SJCRH30 (cell line): Measurements from ENCODE around the gene LPCAT4. TPM values are rescaled to one million over a fixed set of nuclear protein-coding genes. Genes with fewer than 3 reads are reported as not detected.

Experiments used
- DNase-seq, 2 experiments: peaks; one replicate each; pipeline ENCODE4 v3.0.0-alpha.2; 2015 to 2020
- H3K27ac ChIP-seq: fragments of 250-450 bp; sonication (Bioruptor Pico); 2 replicates; pipeline ENCODE4 v1.5.1; 2020; ENCODE audit warnings: mild to moderate bottlenecking, moderate library complexity
- H3K27me3 ChIP-seq: fragments of 250-450 bp; sonication (Bioruptor Pico); 2 replicates; pipeline ENCODE4 v1.5.1; 2020; ENCODE audit warnings: mild to moderate bottlenecking, moderate library complexity
- H3K36me3 ChIP-seq: fragments of 250-450 bp; sonication (Bioruptor Pico); 2 replicates; pipeline ENCODE4 v1.5.1; 2020; ENCODE audit warnings: mild to moderate bottlenecking, moderate library complexity
- H3K4me1 ChIP-seq: fragments of 250-450 bp; sonication (Bioruptor Pico); 2 replicates; pipeline ENCODE4 v1.5.1; 2020; ENCODE audit warnings: mild to moderate bottlenecking, moderate library complexity
- H3K4me3 ChIP-seq: fragments of 250-450 bp; sonication (Bioruptor Pico); 2 replicates; pipeline ENCODE4 v1.5.1; 2020; ENCODE audit warnings: mild to moderate bottlenecking, moderate library complexity
- H3K9me3 ChIP-seq: fragments of 250-450 bp; sonication (Bioruptor Pico); replicated peaks from 2 replicates; pipeline ENCODE4 v1.5.1; 2020; ENCODE audit warnings: mild to moderate bottlenecking, moderate library complexity
- total RNA-seq: library from RNA; depleted of rRNA; stranded (reverse); fragments of >200 nt; shearing (Covaris generic); gene quantifications from 2 replicates; pipeline ENCODE4 v1.2.3, GENCODE V29; 2014

Gene LPCAT4
- total RNA-seq, 1 experiment from 2014 or later: 30.7 TPM

- H3K4me3 ChIP-seq: no peak overlapping the region
- no peaks in the 10 kb centered on the region for H3K27me3 ChIP-seq
- H3K27ac ChIP-seq: no peak overlapping the region
- no peak for DNase-seq
- H3K4me1 ChIP-seq: peaks cover 6% of the 10 kb centered on the region; the same call in 1 of the 2 replicates
- H3K36me3 ChIP-seq: peaks cover 3% of the 10 kb centered on the region; the same call in 1 of the 2 replicates
- no peaks in the 10 kb centered on the region for H3K9me3 ChIP-seq
Observed at GRCh38 chr15:34370129-34370528, 3.1 kb upstream of the LPCAT4 start.

DNA sequence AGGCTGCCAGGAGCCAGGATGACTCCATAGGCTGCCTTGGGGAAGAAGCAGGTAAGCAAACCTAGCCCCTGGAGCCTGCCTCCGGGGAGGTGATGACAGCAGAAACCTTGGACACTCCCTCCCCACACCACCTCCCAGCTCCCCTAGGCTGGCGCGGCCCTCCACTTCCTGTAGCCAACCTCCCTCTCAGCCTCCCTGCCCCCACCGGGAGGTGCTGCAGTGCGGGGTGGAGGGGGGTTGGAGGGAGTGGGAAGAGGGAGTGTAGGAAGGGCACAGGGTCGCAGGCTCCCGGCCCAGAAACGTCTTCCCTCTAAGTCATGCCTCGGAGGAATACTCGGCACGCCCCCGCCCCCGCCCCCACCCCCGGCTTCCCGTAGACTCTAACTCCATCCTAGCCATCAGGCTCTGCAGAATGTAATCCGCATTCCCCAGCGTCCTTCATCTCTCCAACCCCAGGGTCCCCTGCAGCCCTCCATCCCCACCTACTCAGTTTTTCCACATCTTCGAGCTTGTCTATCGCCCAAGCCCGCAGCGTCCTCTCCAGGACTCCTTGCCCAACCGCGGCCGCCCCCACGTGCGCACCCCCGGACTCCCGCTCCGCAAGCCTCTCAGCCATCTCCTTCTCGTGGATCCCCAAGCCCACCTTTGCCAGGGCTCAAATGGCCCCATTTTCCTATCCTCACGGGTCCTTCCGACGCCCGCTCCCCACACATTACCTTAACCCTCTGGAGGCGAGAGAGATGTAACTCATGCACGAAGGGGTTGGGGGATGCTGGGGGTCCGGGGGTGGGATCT is 528 bp downstream of the LPCAT4 start:
- Histone ChIP-seq H3K4me1 (peaks cover 6% of the 10 kb centered on the region; the same call in 1 of the 2 replicates), H3K36me3 (peaks cover 7% of the 10 kb centered on the region), H3K27ac (peak overlapping the region; percentile 80), H3K27me3 (no peaks in the 10 kb centered on the region), H3K9me3 (no peaks in the 10 kb centered on the region), H3K4me3 (peak overlapping the region; percentile 84)
- DNase-seq: peak; percentile 73 to 75

DNA sequence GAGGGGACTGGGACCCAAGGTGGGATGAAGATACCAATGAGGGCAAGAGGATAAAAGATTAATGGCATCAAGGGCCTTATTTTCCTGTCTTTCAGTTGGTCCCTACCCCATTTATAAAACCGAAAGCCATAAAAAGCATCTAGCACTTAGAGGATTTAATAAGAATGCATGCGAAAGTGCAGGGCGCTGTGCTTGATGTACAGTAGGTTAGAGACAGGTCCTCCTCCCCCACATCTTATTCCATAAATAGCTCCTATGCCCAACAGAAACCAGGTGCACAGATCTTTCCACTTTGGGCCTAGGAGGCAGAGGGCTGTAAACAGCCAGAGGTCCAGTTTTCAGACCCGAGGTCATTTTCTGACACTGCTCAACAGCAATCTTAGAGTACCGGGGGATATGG is 1.2 kb downstream of the LPCAT4 start:
- no peak for DNase-seq
- H3K36me3 ChIP-seq: peaks cover 7% of the 10 kb centered on the region
- no peaks in the 10 kb centered on the region for H3K27me3 ChIP-seq
- H3K4me3 ChIP-seq: peak overlapping the region; percentile 84
- H3K27ac ChIP-seq: no peak overlapping the region
- H3K9me3 ChIP-seq: no peaks in the 10 kb centered on the region
- H3K4me1 ChIP-seq: peaks cover 6% of the 10 kb centered on the region; the same call in 1 of the 2 replicates

- Histone ChIP-seq H3K4me1 (peaks cover 6% of the 10 kb centered on the region; the same call in 1 of the 2 replicates), H3K4me3 (no peak overlapping the region; the same call in 1 of the 2 replicates), H3K27me3 (no peaks in the 10 kb centered on the region), H3K27ac (no peak overlapping the region), H3K9me3 (no peaks in the 10 kb centered on the region), H3K36me3 (peaks cover 7% of the 10 kb centered on the region)
- no peak for DNase-seq
Observed at GRCh38 chr15:34365091-34365825, 1.7 kb downstream of the LPCAT4 start.

GRCh38 chr15:34364041-34364440 is 3.0 kb downstream of the LPCAT4 start:
- H3K9me3 ChIP-seq: no peaks in the 10 kb centered on the region
- H3K27ac ChIP-seq: no peak overlapping the region
- H3K4me3 ChIP-seq: no peak overlapping the region
- no peaks in the 10 kb centered on the region for H3K27me3 ChIP-seq
- H3K36me3 ChIP-seq: peaks cover 15% of the 10 kb centered on the region
- H3K4me1 ChIP-seq: peaks cover 6% of the 10 kb centered on the region; the same call in 1 of the 2 replicates
- DNase-seq: no peak

- Histone ChIP-seq H3K27me3 (no peaks in the 10 kb centered on the region), H3K4me3 (no peak overlapping the region), H3K36me3 (peaks cover 20% of the 10 kb centered on the region), H3K27ac (no peak overlapping the region), H3K9me3 (no peaks in the 10 kb centered on the region), H3K4me1 (peaks cover 6% of the 10 kb centered on the region; the same call in 1 of the 2 replicates)
- DNase-seq: no peak
Observed at GRCh38 chr15:34362047-34362773, 4.8 kb downstream of the LPCAT4 start.

- peaks cover 6% of the 10 kb centered on the region; the same call in 1 of the 2 replicates for H3K4me1 ChIP-seq
- peaks cover 20% of the 10 kb centered on the region for H3K36me3 ChIP-seq
- H3K4me3 ChIP-seq: no peak overlapping the region
- H3K27ac ChIP-seq: no peak overlapping the region
- no peaks in the 10 kb centered on the region for H3K27me3 ChIP-seq
- no peaks in the 10 kb centered on the region for H3K9me3 ChIP-seq
- no peak for DNase-seq
Observed at GRCh38 chr15:34361278-34361677, 5.7 kb downstream of the LPCAT4 start.

DNA sequence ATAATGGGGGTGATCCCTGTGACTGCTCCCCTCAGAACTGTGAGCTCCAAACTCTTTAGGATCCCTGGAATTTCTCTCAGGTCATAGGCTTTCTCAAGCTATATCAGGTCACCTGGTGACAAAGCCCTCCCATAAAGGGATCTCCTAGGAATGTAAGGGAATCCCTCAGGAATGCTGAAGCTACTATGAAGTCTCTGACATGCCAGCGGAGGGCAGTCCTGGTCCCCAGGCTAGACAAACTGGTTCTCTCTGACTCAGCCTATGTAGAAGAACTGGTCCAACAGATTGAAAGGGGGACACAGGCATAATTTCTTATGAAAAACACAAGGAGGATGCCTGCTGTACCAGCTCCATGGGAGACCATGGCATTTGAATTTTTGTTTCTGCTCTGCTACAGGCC is 6.7 kb downstream of the LPCAT4 start:
- H3K4me1 ChIP-seq: no peaks in the 10 kb centered on the region
- no peaks in the 10 kb centered on the region for H3K9me3 ChIP-seq
- no peak overlapping the region for H3K4me3 ChIP-seq
- no peak overlapping the region for H3K27ac ChIP-seq
- H3K27me3 ChIP-seq: no peaks in the 10 kb centered on the region
- H3K36me3 ChIP-seq: peaks cover 18% of the 10 kb centered on the region
- no peak for DNase-seq

GRCh38 chr15:34359416-34359815 is 7.6 kb downstream of the LPCAT4 start:
- no peak overlapping the region for H3K27ac ChIP-seq
- no peak overlapping the region for H3K4me3 ChIP-seq
- peaks cover 17% of the 10 kb centered on the region; the same call in 1 of the 2 replicates for H3K36me3 ChIP-seq
- no peaks in the 10 kb centered on the region for H3K4me1 ChIP-seq
- no peak for DNase-seq
- no peaks in the 10 kb centered on the region for H3K9me3 ChIP-seq
- H3K27me3 ChIP-seq: no peaks in the 10 kb centered on the region

- no peaks in the 10 kb centered on the region for H3K4me1 ChIP-seq
- H3K9me3 ChIP-seq: no peaks in the 10 kb centered on the region
- DNase-seq: no peak
- H3K27ac ChIP-seq: no peak overlapping the region
- H3K4me3 ChIP-seq: no peak overlapping the region
- peaks cover 17% of the 10 kb centered on the region for H3K36me3 ChIP-seq
- no peaks in the 10 kb centered on the region for H3K27me3 ChIP-seq
Observed at GRCh38 chr15:34358948-34359347, 8.0 kb downstream of the LPCAT4 start.

DNA sequence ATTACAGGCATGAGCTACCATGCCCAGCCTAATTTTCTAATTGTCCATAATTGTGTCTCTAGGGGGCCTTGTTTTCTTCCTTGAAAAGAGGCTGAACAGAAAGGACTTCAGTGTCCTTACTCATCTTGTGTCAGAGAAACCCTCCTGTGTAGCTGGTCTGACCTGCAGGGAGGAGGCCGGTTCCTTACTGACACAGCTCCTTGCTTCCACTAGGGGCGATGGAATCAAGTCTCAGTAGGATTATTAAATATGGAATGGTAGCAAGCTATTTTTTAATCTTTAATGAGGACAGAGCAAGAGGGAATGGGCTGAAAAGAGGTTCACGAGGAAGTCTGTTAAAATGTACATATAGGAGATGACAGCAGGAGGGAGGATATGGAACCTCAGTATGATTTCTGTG is 8.6 kb downstream of the LPCAT4 start:
- no peaks in the 10 kb centered on the region for H3K4me1 ChIP-seq
- no peak overlapping the region for H3K4me3 ChIP-seq
- H3K36me3 ChIP-seq: peaks cover 17% of the 10 kb centered on the region
- no peaks in the 10 kb centered on the region for H3K27me3 ChIP-seq
- no peaks in the 10 kb centered on the region for H3K9me3 ChIP-seq
- H3K27ac ChIP-seq: no peak overlapping the region
- no peak for DNase-seq

DNA sequence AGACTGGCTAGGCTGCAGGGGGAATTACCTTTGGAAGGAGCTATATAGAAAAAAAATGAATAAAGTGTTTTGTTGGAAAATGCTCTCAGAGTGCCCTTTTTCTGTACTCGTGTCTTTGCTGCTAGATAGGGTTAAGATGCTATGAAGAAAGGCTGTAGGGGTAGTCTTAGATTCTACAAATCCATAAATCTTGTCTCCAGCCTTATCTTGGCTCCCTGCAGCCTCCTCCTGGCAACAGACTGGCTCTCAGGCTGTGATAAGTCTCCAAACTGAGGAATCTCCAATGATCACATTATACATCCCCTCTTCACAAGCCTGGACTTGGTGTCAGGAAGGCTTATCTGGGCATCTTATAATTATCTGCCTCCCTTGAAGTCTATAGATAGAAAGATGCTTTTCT is 9.3 kb downstream of the LPCAT4 start:
- no peaks in the 10 kb centered on the region for H3K4me1 ChIP-seq
- H3K9me3 ChIP-seq: no peaks in the 10 kb centered on the region
- no peak for DNase-seq
- no peak overlapping the region for H3K27ac ChIP-seq
- H3K27me3 ChIP-seq: no peaks in the 10 kb centered on the region
- no peak overlapping the region for H3K4me3 ChIP-seq
- peaks cover 13% of the 10 kb centered on the region for H3K36me3 ChIP-seq

- H3K4me1 ChIP-seq: no peaks in the 10 kb centered on the region
- no peaks in the 10 kb centered on the region for H3K9me3 ChIP-seq
- H3K27me3 ChIP-seq: no peaks in the 10 kb centered on the region
- no peak overlapping the region for H3K27ac ChIP-seq
- peaks cover 13% of the 10 kb centered on the region for H3K36me3 ChIP-seq
- no peak overlapping the region for H3K4me3 ChIP-seq
- no peak for DNase-seq
Observed at GRCh38 chr15:34355241-34355640, 11.8 kb downstream of the LPCAT4 start.

DNA sequence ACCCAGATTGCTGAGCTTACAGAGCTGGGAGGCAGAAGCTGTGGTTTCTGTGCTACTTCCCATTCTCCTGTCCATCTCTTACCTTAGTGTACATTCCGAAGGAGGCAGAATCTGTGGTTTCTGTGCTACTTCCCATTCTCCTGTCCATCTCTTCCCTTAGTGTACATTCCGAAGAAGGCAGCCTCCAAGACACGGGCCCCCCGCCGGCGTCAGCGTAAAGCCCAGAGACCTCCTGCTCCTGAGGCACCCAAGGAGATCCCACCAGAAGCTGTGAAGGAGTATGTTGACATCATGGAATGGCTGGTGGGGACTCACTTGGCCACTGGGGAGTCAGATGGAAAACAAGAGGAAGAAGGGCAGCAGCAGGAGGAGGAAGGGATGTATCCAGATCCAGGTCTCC is 12.7 kb downstream of the LPCAT4 start:
- no peak overlapping the region for H3K4me3 ChIP-seq
- no peak for DNase-seq
- H3K27me3 ChIP-seq: no peaks in the 10 kb centered on the region
- no peaks in the 10 kb centered on the region for H3K4me1 ChIP-seq
- no peaks in the 10 kb centered on the region for H3K9me3 ChIP-seq
- H3K27ac ChIP-seq: no peak overlapping the region
- peaks cover 7% of the 10 kb centered on the region for H3K36me3 ChIP-seq

- Histone ChIP-seq H3K9me3 (no peaks in the 10 kb centered on the region), H3K4me1 (no peaks in the 10 kb centered on the region), H3K27me3 (0 out of 2 replicates have a peak, but pooled peaks cover 4% of the 10 kb centered on the region), H3K27ac (no peak overlapping the region), H3K4me3 (no peak overlapping the region), H3K36me3 (peaks cover 3% of the 10 kb centered on the region; the same call in 1 of the 2 replicates)
- DNase-seq: no peak
Observed at GRCh38 chr15:34353627-34354026, 13.4 kb downstream of the LPCAT4 start.
